ENCODE results near the gene WDR72.
"Not testable (repeated sequence)": the region's sequence is repeated elsewhere in the genome, so short reads cannot be mapped to it uniquely, and the experiment has no call there.

The WDR72 gene

GRCh38 chr15:53589520-53590057 is 169.9 kb downstream of the WDR72 start:
- DNase-seq (ENCODE audit: low spot score): no peak

GRCh38 chr15:53588773-53589172 is 170.7 kb downstream of the WDR72 start:
- peak; percentile 38 for DNase-seq (ENCODE audit: low spot score)

- no peak for DNase-seq (ENCODE audit: low spot score)
Observed at GRCh38 chr15:53586799-53587198, 172.7 kb downstream of the WDR72 start.

GRCh38 chr15:53581513-53581912 is 177.9 kb downstream of the WDR72 start:
- no peak for DNase-seq (ENCODE audit: low spot score)

- DNase-seq (ENCODE audit: low spot score): no peak
Observed at GRCh38 chr15:53580366-53580765, 179.1 kb downstream of the WDR72 start.

GRCh38 chr15:53576841-53577240 is 182.6 kb downstream of the WDR72 start:
- DNase-seq (ENCODE audit: low spot score): no peak

GRCh38 chr15:53573091-53573490 is 186.4 kb downstream of the WDR72 start:
- DNase-seq (ENCODE audit: low spot score): no peak

- no peak for DNase-seq (ENCODE audit: low spot score)
Observed at GRCh38 chr15:53569751-53570480, 189.5 kb downstream of the WDR72 start.

GRCh38 chr15:53566912-53567311 is 192.6 kb downstream of the WDR72 start:
- no peak for DNase-seq (ENCODE audit: low spot score)

GRCh38 chr15:53565721-53566120 is 193.7 kb downstream of the WDR72 start:
- DNase-seq (ENCODE audit: low spot score): no peak

- no peak for DNase-seq (ENCODE audit: low spot score)
Observed at GRCh38 chr15:53564647-53565046, 194.8 kb downstream of the WDR72 start.

GRCh38 chr15:53563627-53564026 is 195.8 kb downstream of the WDR72 start:
- no peak for DNase-seq (ENCODE audit: low spot score)

GRCh38 chr15:53559364-53560277 is 199.8 kb downstream of the WDR72 start:
- DNase-seq (ENCODE audit: low spot score): no peak

- DNase-seq (ENCODE audit: low spot score): no peak
Observed at GRCh38 chr15:53558384-53558783, 201.1 kb downstream of the WDR72 start.

- DNase-seq (ENCODE audit: low spot score): no peak
Observed at GRCh38 chr15:53555226-53555625, 204.2 kb downstream of the WDR72 start.

- no peak for DNase-seq (ENCODE audit: low spot score)
Observed at GRCh38 chr15:53549697-53550305, 209.7 kb downstream of the WDR72 start.

- no peak for DNase-seq (ENCODE audit: low spot score)
Observed at GRCh38 chr15:53548236-53548635, 211.2 kb downstream of the WDR72 start.

- not testable (repeated sequence) for DNase-seq (ENCODE audit: low spot score)
Observed at GRCh38 chr15:53540626-53541300, 218.7 kb downstream of the WDR72 start.

- no peak for DNase-seq (ENCODE audit: low spot score)
Observed at GRCh38 chr15:53539878-53540277, 219.6 kb downstream of the WDR72 start.

- no peak for DNase-seq (ENCODE audit: low spot score)
Observed at GRCh38 chr15:53536479-53537120, 222.9 kb downstream of the WDR72 start.

GRCh38 chr15:53535886-53536285 is 223.6 kb downstream of the WDR72 start:
- DNase-seq (ENCODE audit: low spot score): no peak

Data from RKO (cell line).